ELR (cell line): ENCODE data around the gene RPLP2.

Source experiments
- DNase-seq: peaks from one replicate; pipeline ENCODE4 v3.0.0-alpha.2; 2015; ENCODE audit warnings: low read depth

Gene RPLP2

DNA sequence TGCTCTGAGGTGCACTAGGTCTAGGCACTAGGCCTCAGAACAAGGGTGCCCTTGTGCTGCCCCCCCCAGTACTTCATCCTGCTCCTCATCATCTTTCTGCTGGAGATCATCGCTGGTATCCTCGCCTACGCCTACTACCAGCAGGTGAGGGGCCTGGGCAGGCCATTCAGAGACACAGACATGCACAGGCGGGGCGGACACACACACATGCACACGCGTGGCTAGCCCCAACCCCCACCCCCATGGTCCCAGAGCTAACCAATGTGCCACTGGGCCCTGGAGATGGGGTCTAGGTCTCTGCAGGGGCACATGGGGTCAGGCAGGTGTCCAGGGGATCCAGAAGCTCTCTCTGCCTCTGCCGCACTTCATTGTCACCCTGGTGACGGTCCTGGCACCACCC, 26.9 kb downstream of the RPLP2 start:
- no peak for DNase-seq

DNA sequence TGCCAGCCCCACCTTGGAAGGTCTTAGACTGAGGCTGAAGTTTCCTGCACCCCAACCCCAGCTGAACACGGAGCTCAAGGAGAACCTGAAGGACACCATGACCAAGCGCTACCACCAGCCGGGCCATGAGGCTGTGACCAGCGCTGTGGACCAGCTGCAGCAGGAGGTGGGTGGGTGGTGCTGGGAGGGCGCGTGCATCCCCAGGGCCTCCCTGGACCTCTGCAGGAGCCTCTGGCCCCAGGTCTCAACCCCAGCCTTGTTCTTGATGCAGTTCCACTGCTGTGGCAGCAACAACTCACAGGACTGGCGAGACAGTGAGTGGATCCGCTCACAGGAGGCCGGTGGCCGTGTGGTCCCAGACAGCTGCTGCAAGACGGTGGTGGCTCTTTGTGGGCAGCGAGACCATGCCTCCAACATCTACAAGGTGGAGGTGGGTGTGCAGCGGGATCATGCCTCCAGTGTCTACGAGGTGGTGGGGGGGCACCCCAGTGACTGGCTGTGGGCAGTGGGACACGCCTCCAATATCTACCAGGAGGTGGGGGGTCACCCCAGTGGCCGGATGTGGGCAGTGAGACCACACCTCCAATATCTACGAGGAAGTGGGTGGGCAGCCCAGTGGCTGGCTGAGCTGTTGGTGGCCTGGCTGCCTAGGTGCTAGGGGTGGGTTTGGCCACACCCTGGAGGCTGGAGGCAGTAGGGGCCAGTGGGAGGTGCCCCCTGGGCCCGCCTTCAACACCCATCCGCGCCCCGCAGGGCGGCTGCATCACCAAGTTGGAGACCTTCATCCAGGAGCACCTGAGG, 27.6 kb downstream of the RPLP2 start:
- DNase-seq = no peak

DNA sequence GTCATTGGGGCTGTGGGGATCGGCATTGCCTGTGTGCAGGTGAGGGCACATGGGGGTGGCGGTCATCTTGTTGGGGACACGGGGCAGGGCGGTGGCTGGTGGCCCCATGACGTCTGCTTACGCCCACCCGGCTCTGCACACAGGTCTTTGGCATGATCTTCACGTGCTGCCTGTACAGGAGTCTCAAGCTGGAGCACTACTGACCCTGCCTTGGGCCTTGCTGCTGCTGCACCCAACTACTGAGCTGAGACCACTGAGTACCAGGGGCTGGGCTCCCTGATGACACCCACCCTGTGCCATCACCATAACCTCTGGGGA, 28.2 kb downstream of the RPLP2 start:
- DNase-seq = no peak

DNA sequence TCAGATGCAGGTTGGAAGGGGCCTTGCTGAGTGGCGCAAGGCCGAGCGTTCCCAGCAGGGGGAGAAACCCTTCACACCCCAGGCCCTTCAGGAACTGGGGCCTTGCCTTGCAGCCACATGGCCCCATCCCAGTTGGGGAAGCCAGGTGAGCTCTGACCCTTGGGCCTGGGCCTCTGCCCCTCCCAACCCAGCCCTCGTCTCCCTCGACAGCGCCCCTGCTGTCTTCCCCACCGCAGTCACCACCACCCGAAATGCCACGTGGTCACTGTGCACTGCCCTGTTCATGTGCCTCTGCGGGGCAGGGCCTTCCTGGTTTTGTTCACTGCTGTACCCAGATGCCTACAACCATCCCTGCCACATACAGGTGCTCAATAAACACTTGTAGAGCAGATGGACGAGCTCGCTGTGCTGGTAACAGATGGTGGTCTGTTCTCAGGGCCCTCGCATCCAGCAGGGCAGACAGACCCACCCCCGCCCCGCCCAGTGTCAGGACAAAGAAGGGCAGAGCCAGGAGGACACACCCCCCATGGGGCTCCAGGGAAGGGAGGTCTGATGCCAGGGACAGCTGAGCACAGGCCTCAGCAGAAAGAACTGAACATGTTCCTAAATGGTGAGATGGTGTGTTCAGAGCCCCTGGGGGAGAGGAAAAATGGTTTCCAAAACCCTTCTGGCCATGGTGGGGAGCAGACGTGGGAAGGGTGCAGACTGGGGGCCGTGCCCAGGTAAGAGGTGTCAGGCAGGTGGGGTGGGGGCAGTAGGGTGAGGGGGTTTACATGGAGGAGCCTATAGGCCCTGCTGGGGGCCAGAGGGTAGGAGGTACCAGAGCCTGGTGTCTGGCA, 28.9 kb downstream of the RPLP2 start:
- DNase-seq = peak; percentile 57

DNA sequence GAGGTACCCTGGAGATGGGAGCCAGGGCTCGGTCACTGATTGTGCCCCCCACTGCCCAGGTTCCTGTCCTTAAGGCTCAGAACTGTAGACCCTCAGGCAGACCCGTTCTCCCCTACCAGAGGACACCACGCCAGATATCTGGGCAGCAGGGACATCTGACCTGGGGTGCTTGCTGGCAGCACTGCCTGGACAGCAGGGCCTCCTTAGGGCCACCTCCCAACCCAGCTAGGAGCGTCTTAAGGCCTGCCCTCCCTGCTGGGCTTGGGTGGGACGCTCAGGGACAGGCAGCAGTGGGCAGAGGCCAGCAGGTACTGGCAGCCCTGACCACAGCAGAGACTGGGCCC, 29.5 kb downstream of the RPLP2 start:
- DNase-seq = no peak

DNA sequence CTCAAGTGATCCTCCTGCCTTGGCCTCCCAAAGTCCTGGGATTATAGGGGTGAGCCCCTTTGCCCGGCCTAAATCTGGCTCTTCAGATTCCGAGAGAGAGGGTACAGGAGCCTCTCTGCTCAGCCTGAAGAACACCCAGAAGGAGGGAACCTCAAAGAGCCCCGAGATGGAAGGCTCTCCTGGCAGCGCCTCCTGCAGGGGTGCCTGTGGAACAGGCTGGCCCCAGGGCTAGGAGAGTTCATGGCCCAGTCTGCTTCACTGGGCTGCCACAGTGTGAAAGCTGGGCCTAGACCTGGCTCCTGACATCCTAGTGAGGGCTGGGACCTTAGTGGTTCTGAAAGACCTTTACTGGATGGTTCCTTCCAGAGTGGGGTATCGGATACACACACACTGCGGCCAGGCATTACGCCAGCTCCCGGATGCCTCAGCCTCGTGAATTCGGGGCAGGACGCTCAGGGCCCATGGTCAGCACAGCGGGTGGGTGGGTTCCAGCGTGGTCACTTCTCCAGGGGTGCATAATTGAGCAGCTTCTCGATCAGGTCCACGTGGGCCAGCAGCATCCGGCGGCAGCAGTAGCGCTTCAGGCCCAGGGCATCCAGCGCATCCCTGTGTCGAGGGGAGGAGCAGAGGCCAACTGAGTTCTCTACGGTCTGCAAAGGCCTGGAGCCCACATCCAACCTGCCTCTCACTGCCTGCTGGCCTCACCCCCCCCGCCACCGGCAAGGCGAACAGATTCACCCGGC, 30.3 kb downstream of the RPLP2 start:
- peak; percentile 49 for DNase-seq

DNA sequence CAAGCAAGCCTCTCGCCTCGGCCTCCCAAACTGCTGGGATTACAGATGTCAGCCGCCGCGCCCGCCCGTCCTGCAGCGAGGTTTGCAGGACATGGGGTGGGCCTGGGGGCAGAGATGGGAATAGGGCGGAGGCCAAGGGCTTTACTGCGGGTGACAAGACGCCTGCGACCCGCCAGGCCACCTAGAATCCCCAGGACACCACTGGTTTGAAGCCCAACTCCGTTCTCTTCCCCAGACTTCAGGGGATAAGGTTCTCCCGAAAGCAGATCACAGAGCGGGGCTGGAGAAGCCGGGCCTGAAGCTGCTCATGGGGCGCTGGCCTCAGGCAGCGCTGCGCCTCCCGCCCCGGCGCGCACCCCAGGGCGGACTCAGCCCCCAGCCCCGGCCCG, 32.2 kb downstream of the RPLP2 start:
- DNase-seq = no peak

DNA sequence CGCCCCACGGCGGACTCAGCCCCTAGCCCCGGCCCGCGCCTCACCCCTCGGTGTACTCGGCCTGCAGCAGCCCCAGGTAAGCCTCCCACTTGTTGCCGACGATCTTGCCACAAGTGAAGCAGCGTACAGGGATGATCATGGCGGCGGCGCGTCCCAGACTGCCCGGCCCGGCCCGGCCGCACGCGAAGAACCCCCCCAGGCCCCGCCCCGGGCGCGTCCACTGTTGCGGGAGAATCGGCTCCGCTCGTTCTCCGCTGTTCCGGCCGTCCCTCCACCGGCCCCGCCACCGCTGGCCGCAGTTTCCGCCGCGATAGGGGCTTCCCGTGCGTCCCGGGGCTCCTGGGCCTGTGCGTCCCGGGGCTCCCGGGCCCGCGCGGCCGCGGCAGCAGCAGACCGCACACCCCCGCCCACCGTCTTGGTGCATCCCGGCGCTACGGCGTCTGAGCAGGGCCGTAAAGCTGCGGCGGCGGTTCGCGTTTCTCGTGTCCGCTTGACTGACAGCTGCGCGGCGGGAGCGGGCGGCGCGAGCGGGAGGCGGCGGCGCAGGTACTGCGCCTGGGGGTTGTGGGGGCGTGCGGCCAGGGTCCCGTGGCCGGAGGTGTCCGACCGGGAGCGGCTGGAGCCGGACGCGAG, 32.7 kb downstream of the RPLP2 start, which contains the start of the genes POLR2L and TSPAN4:
POLR2L (minus strand) TSS at position 160 of the 633 bp plus-strand sequence; CDS start at position 139, 21 bp downstream.
TSPAN4 (plus strand) TSS at position 483 of the 633 bp plus-strand sequence. CDS start 7,453 bp downstream, outside the sequence.
- DNase-seq = peak; percentile 94

DNA sequence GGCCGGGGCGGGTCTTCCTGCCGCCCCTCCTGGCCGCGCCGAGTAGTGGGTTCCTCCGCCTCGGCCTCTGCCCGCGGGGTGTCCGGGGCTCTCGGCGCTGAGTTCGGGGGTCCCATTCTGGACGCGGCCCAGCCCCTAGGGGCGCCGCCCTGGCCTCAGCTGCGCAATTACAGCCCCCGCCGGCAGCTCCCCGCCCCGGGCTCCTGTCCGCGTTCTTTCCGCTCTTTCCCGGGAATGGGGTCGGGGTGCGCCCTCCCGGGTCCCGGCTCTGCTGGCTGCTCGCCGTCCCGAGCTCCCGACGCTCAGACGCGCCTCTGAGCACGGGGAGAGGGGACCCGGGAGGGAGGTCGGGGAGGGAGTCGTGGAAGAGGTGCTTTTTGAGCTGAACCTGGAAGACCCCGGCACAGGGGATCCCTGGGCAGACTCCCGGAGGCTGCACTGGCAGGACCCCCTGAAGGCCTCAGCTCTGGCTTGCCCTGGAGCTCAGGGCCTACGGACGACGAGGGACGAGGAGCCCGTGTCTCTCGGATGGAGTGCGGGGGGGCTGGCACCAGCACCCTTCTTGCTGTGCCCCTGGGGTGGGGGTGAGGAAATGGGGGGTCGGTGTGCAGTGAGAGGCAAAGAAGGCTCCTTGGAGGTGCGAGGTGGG, 33.4 kb downstream of the RPLP2 start:
- peak; percentile 46 for DNase-seq

DNA sequence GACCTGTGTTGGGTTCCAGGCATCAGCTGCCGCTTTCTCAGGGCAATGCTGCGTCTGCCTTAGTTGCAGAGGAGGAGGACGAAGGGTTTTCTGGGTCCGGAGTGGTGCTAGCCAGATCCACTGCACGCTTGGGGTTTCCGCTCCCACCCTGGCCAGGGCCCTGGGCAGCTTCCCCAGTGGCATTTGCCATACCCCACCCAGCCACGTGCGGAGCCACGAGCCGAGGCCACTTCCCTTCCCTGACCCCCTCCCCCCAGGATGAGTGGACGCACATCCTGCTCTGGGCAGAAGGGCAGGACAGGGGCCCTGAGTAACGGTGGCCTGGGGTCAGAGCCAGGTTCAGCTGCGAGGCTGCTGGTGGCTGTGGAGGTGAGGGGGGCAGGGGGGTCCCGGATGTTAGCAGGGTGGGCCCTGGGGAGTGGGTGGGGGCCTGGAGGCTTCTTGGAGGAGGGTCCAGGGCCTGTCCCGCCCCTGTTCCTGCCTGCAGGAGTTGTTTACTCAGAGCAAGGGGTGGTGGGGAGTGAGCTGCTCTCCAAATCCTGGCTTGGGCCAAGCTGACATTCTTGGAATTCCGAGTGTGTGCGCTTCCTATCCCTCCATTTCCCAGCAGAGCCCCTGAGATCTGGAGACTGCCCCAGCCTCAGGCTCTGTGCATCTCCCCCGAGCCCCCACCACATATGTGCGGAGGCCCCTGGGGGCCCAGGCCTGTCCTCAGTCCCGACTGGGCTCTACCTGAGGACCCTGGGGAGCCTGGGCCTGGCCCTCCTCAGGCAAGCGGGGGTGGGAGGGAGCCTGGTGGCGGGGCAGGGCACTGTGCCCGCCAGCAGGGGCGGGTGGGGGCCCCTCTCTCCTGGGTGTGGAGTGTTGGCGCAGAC, 34.3 kb downstream of the RPLP2 start:
- DNase-seq = peak; percentile 92

DNA sequence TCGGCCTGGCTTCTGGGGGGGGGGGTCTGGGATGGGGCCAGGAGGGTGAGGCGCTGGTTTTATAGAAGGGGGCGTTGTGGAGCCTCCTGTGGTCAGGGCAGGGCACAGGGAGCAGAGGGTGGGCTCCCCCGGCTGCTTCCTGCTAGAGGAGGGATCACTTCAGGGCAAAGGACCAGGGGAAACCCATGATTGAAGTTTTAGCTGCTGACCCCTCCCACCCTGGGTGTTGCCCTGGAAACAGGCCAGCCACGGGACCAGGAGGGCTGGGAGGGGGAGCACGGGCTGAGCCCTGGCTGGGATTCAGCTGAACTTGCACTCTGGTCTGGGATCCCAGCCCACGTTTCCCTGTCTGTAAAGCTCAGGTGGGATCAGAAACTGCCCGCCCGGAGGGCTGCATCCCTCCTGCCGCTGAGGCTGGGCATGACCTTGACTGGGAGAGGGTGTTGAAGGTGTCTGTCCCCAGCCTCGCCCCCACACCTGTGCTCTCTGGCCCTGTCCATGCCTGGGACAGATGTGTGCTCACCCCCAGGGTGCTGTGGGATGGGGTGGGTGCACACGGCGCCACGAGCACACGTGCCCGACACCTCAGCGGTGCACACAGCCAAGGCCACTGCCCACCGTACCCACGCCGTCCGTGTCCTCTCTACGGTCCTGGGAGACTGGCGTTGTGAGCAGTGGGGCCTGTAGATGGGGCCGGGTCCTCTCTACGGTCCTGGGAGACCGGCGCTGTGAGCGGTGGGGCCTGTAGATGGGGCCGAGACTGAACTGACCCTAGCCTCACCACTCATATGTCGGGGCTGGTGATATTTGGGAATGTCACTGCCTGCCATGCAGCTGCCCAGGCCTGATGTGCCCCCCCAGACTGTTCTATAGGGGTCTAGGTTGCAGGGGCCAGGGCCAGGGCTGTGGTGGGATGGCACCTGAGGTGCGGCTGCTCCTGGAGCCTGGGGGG, 35.2 kb downstream of the RPLP2 start:
- DNase-seq = peak; percentile 79

DNA sequence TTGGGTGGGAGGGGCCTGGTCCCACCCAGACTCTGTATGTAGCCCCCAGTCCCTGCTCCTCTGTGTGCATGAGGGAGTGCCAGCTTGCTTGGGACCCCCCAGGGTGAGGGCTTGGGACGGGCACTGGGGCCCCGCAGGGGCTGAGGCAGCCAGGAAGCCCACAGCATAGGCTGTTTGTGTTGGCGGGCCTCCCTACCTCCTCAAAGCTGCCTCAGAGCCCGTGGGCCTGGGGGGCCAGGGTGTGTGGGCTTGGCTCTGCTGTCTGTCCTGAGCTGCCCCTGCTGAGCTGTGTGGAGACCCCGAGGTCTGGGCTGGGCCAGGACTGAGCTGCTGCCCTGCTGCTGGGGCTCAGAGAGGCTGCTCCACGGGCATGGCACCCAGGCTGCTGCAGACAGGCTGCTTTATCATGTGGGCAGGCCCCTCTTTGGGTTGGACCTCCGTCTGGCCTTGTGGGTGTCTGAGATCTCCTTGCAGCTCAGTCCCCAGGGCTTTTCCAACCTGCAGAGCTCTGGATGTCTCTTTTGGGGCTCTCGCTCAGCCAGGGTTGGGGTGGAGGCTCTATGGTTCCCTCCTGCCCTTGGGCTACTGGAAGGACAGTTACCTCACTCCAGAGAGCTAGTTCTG, 36.2 kb downstream of the RPLP2 start:
- no peak for DNase-seq

DNA sequence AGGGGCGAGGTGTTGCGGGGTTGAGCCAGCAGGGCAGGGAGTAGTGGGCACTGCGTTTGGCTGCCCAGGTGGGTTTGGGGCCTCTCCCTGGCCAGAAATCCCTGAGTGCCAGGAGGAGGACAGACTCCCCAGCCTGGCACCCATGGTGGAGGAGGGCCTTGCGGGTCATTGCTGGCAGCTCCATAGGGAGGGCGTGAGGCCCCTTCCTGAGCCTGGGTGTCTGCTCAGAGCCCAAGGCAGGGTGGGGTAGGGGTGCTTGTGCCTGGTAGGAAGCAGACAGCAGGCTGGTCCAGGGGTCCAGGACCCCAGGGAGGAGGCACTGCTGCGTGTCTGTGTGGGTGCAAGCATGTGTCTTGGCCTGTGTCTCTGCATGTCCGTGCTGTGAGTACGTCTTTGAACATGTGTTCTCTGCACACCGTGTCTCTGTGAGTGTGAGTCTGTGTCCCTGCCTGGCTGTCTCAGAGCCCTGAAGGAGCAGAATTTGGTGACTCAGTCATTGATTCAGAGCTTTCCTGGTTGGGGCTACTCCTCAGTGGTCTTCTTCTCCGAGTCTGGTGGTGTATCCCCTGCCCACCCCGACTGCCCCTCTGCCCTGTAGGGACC, 36.8 kb downstream of the RPLP2 start:
- peak; percentile 78 for DNase-seq

DNA sequence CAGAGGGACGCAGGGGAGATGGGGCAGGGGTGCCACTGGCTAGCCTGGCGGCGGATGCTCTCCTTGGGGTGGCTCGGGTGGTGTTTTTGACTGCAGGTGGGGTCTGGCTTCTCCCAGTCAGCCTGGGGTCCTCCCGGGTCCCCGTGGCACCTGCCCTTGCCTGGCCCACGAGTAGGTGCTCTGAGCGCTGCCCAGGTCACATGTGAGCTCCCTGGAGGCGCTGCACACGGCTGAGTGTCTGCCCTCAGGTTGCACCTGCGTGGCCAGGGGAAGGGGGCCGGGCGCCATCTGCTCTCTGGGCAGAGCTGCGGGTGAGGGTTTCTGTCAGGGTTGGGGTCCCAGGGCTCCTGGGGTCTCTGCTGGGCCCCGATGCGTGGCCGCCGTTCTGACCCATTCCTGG, 38.1 kb downstream of the RPLP2 start:
- DNase-seq = no peak

DNA sequence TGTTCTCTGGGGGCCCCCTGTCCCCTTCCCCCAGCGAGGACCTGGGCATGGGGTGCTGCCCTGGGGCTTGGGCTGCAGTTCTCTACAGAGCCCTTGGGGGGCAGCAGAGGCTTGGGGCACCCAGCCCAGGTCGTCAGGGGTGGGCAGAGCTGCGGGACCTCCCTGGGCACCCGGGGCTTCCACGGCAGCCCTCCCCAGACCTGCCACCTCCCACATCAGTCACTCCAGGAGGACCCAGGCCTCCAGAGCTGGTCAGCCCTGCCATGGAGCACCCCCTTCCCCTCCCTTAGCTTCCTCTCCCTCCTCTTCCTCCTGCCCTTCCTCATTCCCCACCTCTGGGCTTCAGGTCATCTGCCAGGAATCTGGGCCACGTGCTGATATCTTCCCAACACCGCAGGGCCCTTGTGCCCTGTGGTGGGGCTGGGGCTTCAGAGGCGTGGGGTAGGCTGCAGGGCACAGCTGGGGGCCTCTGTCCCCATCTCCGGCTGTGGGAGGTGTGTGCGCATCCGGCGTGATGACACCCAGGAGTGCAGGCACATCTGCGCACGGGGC, 38.7 kb downstream of the RPLP2 start:
- DNase-seq = peak; percentile 45

DNA sequence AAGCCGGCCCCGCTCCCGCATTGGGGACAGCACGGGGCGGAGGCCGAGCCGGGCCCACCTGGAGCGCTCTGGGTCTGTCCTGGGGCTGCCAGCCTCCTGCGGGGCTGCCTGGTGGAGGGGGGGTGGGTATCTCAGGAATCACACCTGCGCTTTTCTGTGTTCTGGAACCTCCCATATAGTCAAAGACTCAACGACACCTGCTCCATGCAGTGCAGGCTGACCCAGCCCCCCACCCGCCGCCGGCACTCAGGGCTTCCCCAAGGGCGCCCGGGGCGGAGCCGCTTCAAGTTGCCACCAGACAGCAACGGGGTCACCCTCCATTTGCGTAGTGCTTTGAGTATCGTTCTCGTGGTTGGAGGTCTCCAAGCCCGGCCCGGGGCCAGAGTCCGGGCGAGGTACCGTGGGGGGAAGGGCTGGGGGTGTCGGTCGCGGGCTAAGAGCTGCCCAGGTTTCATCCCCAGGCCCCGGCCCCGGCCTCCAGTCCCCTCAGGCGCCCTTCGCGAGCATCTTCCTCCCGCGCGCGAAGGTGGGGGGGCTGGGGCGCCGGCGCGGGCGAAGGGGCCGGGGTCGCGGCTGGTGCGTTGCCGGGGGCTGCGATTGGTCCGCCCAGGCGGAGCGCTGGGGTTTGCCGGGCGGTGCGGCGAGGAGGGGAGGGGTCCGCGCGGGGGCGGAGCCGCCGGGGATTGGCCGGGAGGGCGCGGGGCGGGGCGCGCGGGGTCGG, 39.5 kb downstream of the RPLP2 start:
- DNase-seq = no peak

DNA sequence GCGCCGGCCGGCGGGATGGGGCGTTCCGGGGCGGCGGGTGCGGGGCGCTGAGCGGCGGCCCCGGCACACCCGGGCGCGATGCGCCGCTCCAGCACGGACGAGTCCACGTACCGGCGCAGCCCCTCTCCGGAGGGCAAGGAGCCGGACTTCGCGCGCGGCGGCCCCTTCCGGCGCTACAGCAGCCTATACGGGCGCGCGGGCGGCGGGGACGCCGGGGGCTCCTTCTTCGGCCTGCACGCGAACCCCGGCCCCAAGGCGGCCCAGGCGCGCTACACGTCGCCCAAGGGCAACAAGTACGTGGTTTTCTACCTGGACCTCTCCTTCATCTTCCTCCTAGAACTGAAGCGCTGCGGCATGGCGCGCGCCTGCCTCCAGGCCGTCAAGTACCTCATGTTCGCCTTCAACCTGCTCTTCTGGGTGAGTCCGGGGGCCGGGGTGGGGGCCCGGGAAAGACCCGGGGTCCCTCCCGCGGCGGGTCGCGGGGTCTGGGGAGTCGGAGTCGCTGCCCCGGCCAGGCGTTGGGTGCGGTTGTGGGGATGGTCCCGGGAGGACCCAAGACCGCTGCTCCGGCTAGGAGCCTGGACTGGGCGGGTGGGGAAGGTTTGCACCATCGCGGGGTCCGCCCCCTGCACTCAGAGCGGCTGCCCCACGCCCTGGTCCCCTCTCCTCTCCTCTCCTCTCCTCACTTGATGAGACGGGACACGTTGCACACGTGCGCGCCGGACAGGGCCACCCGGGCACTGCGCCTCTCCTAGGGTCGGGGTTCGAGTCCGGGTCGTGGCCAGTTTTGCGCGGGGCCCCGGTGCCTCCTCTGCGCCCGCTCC, 40.4 kb downstream of the RPLP2 start:
- DNase-seq = no peak
